Right lobe of liver (tissue), 6 donors: ENCODE results near the gene CMKLR1. TPM values are rescaled to one million over a fixed set of nuclear protein-coding genes. Genes with fewer than 3 reads are reported as not detected.

Experiments used
- ATAC-seq, 4 donors: fragments of 200-7000 bp; cut with Tn5 transposase; one replicate each; pipeline ENCODE4 v1.9.1; 2020; ENCODE audit warnings: mild to moderate bottlenecking in 4 of 4, moderate library complexity in 4 of 4
- DNase-seq, 3 donors: peaks; one replicate each; pipeline ENCODE4 v3.0.0-alpha.2; 2020
- H3K27ac ChIP-seq, 3 donors: fragments of 200-600 bp; one replicate each; pipeline ENCODE4 v1.8.0; 2022
- H3K27me3 ChIP-seq, 2 donors: fragments of 200-600 bp; one replicate each; pipeline ENCODE4 v1.8.0; 2022
- H3K36me3 ChIP-seq, 4 donors: fragments of 200-600 bp; sonication (generic) in 1 of 4; one replicate each; pipeline versions ENCODE4 v1.5.1 to v1.8.0; 2017 to 2022; ENCODE audit warnings: control low read depth in 1 of 4
- H3K4me1 ChIP-seq, 4 donors: fragments of 200-600 bp; sonication (generic) in 1 of 4; one replicate each; pipeline versions ENCODE4 v1.5.1 to v1.8.0; 2017 to 2022; ENCODE audit warnings: control low read depth in 1 of 4
- H3K4me3 ChIP-seq, 3 donors: fragments of 200-600 bp; one replicate each; pipeline ENCODE4 v1.8.0; 2022
- H3K9me3 ChIP-seq, 4 donors: fragments of 200-600 bp; sonication (generic) in 1 of 4; one replicate each; pipeline versions ENCODE4 v1.5.1 to v1.8.0; 2017 to 2022; ENCODE audit warnings: control low read depth in 1 of 4
- POLR2A ChIP-seq: fragments of 450-650 bp; IDR thresholded peaks from one replicate; pipeline ENCODE4 v1.6.1; 2017; ENCODE audit warnings: antibody characterized with exemption, mild to moderate bottlenecking
- WGBS: methylation state at CpG from one replicate; pipeline ENCODE4 v1.1.6; 2018; ENCODE audit warnings: low coverage, low lambda C conversion rate; ENCODE audit not compliant: insufficient coverage; ENCODE audit errors: missing lambda C conversion rate; 5-methylcytosine and 5-hydroxymethylcytosine counted together
- intact Hi-C, 2 donors: fragments of 100-400 bp; cut with DNase I; formaldehyde crosslinking; loops; one replicate each; pipeline versions ENCODE4 v1.11.2 to v1.14.1; 2022
- total RNA-seq, 6 experiments: library from RNA; depleted of rRNA in 2 of 6; stranded (reverse); fragments of >200 nt in 2 of 6; fragmentation: NEBNext Ultra II Directional in 3 of 6; extraction: Animal tissue kit (Norgen Biotek cat#: 25700) in 3 of 6; gene quantifications; one replicate each; pipeline versions ENCODE4 v1.1.0 to v1.2.4, GENCODE V29; 2016 to 2023
- TF ChIP-seq, protein P1 (sequence below), 4 donors: fragments of 200-600 bp in 3 of 4; fragments of 450-650 bp in 1 of 4; IDR thresholded peaks; one replicate each; pipeline versions ENCODE4 v1.5.1 to v1.8.0; 2016 to 2022; ENCODE audit warnings: antibody characterized with exemption in 4 of 4, mild to moderate bottlenecking in 2 of 4
- donor health status: DM: no; HTN: yes; CAD: no.
- donor health status: DM: no; HTN: no; CAD: no.
- donor health status: DM: no; HTN: no; CAD: no.
- donor health status: DM: no; HTN: yes; CAD: no.
- donor health status: DM: no; HTN: yes; CAD: no.

The CMKLR1 gene
- total RNA-seq, 6 experiments from 2014 or later: 1.5 to 8.2 (median 4.2) TPM

DNA sequence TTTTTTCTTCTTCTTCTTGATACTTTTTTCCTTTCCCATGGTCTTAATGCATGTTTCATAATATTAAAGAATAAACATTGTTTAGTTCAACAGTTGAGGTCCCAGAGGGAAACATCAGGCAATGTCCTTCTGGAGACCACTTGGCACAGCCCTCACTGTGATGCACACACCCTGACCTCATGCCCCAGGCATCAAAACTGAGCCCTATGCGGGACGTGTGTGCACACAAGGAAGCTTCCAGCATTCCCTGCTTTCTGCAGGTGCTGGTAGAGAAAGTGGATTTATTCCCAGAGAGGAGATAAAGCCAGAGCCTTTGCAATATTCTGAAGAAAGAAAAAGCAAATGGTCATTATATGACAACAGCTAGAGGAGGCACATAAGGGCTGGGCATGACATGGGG lies 16.0 kb upstream of the CMKLR1 start:
- ATAC-seq: no peak
- intact Hi-C loops: no loop called here
- TF ChIP-seq, protein P1, sequence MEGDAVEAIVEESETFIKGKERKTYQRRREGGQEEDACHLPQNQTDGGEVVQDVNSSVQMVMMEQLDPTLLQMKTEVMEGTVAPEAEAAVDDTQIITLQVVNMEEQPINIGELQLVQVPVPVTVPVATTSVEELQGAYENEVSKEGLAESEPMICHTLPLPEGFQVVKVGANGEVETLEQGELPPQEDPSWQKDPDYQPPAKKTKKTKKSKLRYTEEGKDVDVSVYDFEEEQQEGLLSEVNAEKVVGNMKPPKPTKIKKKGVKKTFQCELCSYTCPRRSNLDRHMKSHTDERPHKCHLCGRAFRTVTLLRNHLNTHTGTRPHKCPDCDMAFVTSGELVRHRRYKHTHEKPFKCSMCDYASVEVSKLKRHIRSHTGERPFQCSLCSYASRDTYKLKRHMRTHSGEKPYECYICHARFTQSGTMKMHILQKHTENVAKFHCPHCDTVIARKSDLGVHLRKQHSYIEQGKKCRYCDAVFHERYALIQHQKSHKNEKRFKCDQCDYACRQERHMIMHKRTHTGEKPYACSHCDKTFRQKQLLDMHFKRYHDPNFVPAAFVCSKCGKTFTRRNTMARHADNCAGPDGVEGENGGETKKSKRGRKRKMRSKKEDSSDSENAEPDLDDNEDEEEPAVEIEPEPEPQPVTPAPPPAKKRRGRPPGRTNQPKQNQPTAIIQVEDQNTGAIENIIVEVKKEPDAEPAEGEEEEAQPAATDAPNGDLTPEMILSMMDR (IDR thresholded peaks at IDR 0.05): no peak
- TF ChIP-seq POLR2A: no peak

DNA sequence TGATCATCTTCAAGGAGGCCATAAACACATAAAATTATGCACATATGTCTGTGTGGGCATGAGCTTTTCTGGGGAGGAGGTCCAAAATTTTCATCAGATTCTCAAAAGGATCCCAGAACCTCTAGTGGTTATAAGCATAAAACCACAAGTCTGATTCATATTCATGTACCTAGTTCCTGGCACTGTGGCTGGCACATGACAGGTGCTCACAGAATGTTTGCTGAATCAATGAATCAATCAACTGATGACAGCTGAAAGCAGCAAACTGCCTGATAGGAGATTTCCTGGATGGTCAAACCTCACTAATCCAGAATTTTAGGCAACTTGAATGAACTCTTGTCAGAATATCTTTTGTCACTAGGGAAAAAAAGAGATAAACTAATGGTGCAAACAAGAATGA lies 13.5 kb upstream of the CMKLR1 start:
- Histone ChIP-seq H3K4me1 (no peaks in the 10 kb centered on the region), H3K36me3 (no peaks in the 10 kb centered on the region), H3K4me3 (no peak overlapping the region), H3K9me3 (no peaks in the 10 kb centered on the region), H3K27me3 (no peaks in the 10 kb centered on the region), H3K27ac (no peak overlapping the region)
- TF ChIP-seq, protein P1 (IDR thresholded peaks at IDR 0.05): no peak
- no peak for TF ChIP-seq POLR2A
- intact Hi-C loops: no loop called here
- DNase-seq: no peak
- no peak for ATAC-seq

More for the DNA sequence above, 16.0 kb upstream of the CMKLR1 start:
- Histone ChIP-seq H3K36me3 (no peaks in the 10 kb centered on the region), H3K27me3 (no peaks in the 10 kb centered on the region), H3K27ac (no peak overlapping the region), H3K4me1 (no peaks in the 10 kb centered on the region), H3K4me3 (no peak overlapping the region), H3K9me3 (no peaks in the 10 kb centered on the region)
- no peak for DNase-seq
- 44% methylated on average over 2 of the region's 2 CpGs for WGBS

DNA sequence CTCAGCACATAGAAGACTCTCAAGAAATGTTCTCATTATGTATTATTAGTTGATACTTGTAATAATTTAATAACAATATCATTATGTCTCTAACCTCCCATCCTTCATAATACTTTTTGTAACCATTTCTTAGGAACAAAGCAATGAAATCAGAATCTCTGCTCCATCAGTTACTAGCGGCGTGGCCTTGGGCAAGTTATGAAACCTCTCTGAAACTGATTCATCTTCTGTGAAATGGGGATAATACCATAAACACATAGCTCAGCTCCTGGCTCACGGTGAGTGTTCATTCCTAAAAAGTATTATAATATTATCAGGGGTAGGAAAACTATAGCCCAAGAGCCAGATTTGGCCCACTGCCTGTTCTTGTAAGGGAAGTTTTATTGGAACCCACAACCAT lies 11.4 kb upstream of the CMKLR1 start:
- H3K9me3 ChIP-seq: no peaks in the 10 kb centered on the region
- no peaks in the 10 kb centered on the region for H3K4me1 ChIP-seq
- DNase-seq: no peak
- no peak overlapping the region for H3K27ac ChIP-seq
- no peaks in the 10 kb centered on the region for H3K36me3 ChIP-seq
- no peak overlapping the region for H3K4me3 ChIP-seq
- no peaks in the 10 kb centered on the region for H3K27me3 ChIP-seq
- ATAC-seq: no peak
- TF ChIP-seq POLR2A: no peak
- TF ChIP-seq, protein P1 (IDR thresholded peaks at IDR 0.05): no peak
- 83% methylated on average over 3 of the region's 3 CpGs for WGBS
- intact Hi-C loops: no loop called here

DNA sequence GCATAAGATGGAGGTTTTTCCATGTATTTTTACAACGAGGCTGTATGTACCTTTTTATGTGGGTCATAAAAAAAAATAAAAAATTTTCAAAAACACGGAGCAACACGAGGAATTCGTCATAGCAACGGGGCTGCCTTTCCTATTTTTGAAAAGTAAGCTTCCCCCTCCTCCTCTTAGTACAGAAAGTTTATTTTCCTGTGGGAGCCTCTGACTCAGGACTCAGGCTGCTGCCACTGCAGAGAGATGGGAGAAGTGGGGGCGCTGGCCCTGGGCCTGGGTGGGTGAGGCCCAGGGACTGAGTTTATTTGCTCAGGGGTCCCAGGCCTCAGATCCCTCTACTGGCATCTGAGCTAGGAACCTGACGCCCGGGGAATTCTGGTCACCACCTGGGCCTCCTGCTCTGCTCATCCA lies 10.2 kb upstream of the CMKLR1 start:
- TF ChIP-seq, protein P1 (IDR thresholded peaks at IDR 0.05): no peak
- no peak for TF ChIP-seq POLR2A
- no peak overlapping the region for H3K27ac ChIP-seq
- no peaks in the 10 kb centered on the region for H3K4me1 ChIP-seq
- intact Hi-C loops: no loop called here
- no peak for ATAC-seq
- no peak for DNase-seq
- H3K9me3 ChIP-seq: no peaks in the 10 kb centered on the region
- H3K36me3 ChIP-seq: no peaks in the 10 kb centered on the region
- no peak overlapping the region for H3K4me3 ChIP-seq
- 67% methylated on average over 5 of the region's 8 CpGs for WGBS
- H3K27me3 ChIP-seq: no peaks in the 10 kb centered on the region

DNA sequence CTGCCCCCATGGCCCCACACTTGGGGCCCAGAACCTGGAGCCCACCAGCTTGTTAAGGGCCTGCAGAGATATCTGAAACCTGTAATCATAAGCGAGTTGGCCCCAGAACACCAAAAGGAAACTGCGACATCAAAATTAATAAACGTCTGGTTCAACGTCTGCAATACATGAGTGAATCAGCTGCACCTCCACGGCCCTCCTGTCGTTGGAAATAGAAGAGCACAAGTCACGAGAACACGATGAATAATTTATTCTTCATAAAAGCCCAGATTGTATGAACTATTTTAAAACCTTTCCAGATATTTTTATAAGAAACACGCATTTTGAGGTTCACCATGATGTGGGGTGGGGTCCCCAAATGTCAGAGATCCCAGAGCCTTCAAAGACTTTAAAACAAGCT lies 9.7 kb upstream of the CMKLR1 start:
- WGBS: 68% methylated on average over 9 of the region's 9 CpGs
- DNase-seq: no peak
- intact Hi-C loops: no loop called here
- no peaks in the 10 kb centered on the region for H3K4me1 ChIP-seq
- TF ChIP-seq POLR2A: no peak
- TF ChIP-seq, protein P1 (IDR thresholded peaks at IDR 0.05): no peak
- no peak for ATAC-seq
- H3K36me3 ChIP-seq: no peaks in the 10 kb centered on the region
- no peaks in the 10 kb centered on the region for H3K9me3 ChIP-seq
- H3K27me3 ChIP-seq: no peaks in the 10 kb centered on the region
- no peak overlapping the region for H3K27ac ChIP-seq
- no peak overlapping the region for H3K4me3 ChIP-seq
